ENCODE measurements around the gene CALR3. TPM values are rescaled to one million over a fixed set of nuclear protein-coding genes. Genes with fewer than 3 reads are reported as not detected.

Gene CALR3
- total and polyA plus RNA-seq, 2 of the 13 experiments (the other 11 are each of a cell fraction or from before 2014, with no cell fraction given): not detected

DNA sequence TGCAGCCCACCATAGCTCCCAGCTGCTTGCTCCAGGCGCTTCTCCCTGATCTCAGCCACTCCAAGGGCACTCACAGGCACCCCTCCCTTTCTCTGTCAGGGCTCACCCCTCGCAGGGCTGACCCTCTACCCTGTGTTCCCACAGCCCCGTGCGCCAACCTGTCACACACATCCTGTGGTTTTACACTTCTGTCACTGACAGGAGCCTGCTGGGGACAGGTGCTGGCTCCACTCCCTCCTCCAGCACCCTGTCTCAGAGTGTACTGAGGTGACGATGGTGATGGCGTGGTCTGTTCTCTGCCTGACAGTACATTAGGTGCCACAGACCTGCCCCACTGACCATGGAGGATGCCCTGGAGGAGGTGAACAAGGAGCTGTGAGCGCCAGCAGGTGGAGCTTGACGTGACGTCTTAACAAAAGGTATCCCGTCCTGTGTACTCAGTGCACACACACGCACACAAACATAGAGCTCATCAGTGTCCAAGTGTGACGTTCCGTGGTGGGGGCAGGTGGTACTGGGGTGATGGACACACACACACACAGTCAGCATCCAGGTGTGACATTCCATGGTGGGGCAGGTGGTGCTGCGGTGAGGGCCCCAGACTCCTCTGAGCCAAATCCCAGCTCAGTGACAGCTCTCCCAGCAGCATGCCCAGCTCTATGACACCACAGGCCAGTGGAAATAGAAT, 21.1 kb upstream of the CALR3 start (continued):
- TF ChIP-seq WIZ (CRISPR knock-in tag; IDR thresholded peaks at IDR 0.05): no peak
- TF ChIP-seq, protein P1, sequence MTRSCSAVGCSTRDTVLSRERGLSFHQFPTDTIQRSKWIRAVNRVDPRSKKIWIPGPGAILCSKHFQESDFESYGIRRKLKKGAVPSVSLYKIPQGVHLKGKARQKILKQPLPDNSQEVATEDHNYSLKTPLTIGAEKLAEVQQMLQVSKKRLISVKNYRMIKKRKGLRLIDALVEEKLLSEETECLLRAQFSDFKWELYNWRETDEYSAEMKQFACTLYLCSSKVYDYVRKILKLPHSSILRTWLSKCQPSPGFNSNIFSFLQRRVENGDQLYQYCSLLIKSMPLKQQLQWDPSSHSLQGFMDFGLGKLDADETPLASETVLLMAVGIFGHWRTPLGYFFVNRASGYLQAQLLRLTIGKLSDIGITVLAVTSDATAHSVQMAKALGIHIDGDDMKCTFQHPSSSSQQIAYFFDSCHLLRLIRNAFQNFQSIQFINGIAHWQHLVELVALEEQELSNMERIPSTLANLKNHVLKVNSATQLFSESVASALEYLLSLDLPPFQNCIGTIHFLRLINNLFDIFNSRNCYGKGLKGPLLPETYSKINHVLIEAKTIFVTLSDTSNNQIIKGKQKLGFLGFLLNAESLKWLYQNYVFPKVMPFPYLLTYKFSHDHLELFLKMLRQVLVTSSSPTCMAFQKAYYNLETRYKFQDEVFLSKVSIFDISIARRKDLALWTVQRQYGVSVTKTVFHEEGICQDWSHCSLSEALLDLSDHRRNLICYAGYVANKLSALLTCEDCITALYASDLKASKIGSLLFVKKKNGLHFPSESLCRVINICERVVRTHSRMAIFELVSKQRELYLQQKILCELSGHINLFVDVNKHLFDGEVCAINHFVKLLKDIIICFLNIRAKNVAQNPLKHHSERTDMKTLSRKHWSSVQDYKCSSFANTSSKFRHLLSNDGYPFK (CRISPR knock-in tag; IDR thresholded peaks at IDR 0.05; ENCODE audit: borderline replicate concordance): no peak
- 0 out of 2 replicates have a peak, but pooled peaks have one; percentile 24 for TF ChIP-seq KDM5B (CRISPR knock-in tag; IDR thresholded peaks at IDR 0.05; ENCODE audit: borderline replicate concordance)
- TF ChIP-seq ZSCAN12 (CRISPR knock-in tag; IDR thresholded peaks at IDR 0.05): no peak
- peak; percentile 63 for TF ChIP-seq POLR2G (IDR thresholded peaks at IDR 0.05; ENCODE audit: low read depth, low read length)
- no peak for TF ChIP-seq BCL6 (CRISPR knock-in tag; IDR thresholded peaks at IDR 0.05)
- TF ChIP-seq KLF12 (CRISPR knock-in tag; IDR thresholded peaks at IDR 0.05; ENCODE audit: borderline replicate concordance): no peak
- peak; percentile 81 for TF ChIP-seq AGO2 (optimal IDR thresholded peaks at IDR 0.05; ENCODE audit: low read depth, low read length)
- 0 out of 2 replicates have a peak, but pooled peaks have one; percentile 25 for TF ChIP-seq TOPORS (CRISPR knock-in tag; IDR thresholded peaks at IDR 0.05)
- TF ChIP-seq NFE2L1 (CRISPR knock-in tag; IDR thresholded peaks at IDR 0.05; ENCODE audit: borderline replicate concordance): no peak
- no peak for TF ChIP-seq CCDC6 (CRISPR knock-in tag; IDR thresholded peaks at IDR 0.05)
- TF ChIP-seq ZNF543 (CRISPR knock-in tag; IDR thresholded peaks at IDR 0.05): no peak
- TF ChIP-seq FOSL1 (CRISPR knock-in tag; IDR thresholded peaks at IDR 0.05; ENCODE audit: borderline replicate concordance): no peak
- peak; percentile 55 for TF ChIP-seq RBM22 (optimal IDR thresholded peaks at IDR 0.05; ENCODE audit: low read length)
- no peak for TF ChIP-seq SRSF9 (IDR thresholded peaks at IDR 0.05; ENCODE audit: borderline replicate concordance, insufficient read depth, low read depth, low read length, poor library complexity, severe bottlenecking)
- no peak for TF ChIP-seq YY1 (IDR thresholded peaks at IDR 0.05; ENCODE audit: insufficient read depth, insufficient replicate concordance, low read depth, low read length)
